Activated T-cell treated with anti-CD3 and anti-CD28 coated beads, Interleukin-2, amount 50 U/mL, for 4 hours (primary cell): ENCODE data around the gene NPHP4. TPM values are rescaled to one million over a fixed set of nuclear protein-coding genes. Genes with fewer than 3 reads are reported as not detected.
A peak's percentile ranks its signal among the peaks of the same experiment; 100 is the strongest.
"Not testable (repeated sequence)": the region's sequence is repeated elsewhere in the genome, so short reads cannot be mapped to it uniquely, and the experiment has no call there.

Source experiments
- ATAC-seq, 2 donors: fragments of 200-7000 bp; cut with Tn5 transposase; one replicate each; pipeline ENCODE4 v1.10.0; 2021
- DNase-seq: peaks from one replicate; pipeline ENCODE4 v3.0.0-alpha.2; 2020
- H3K27me3 Mint-ChIP-seq: one replicate; pipeline ENCODE4 v1.8.0; 2021; ENCODE audit warnings: low read depth, mixed read lengths
- H3K36me3 Mint-ChIP-seq: one replicate; pipeline ENCODE4 v1.8.0; 2022; ENCODE audit warnings: mixed read lengths; ENCODE audit not compliant: insufficient read depth
- H3K4me1 Mint-ChIP-seq: one replicate; pipeline ENCODE4 v1.8.0; 2021; ENCODE audit warnings: low read depth, mixed read lengths
- H3K4me3 Mint-ChIP-seq: one replicate; pipeline ENCODE4 v1.8.0; 2021; ENCODE audit warnings: mild to moderate bottlenecking, moderate library complexity, mixed read lengths
- H3K9me3 Mint-ChIP-seq: one replicate; pipeline ENCODE4 v1.8.0; 2021; ENCODE audit warnings: mixed read lengths
- total RNA-seq, 3 donors: library from RNA; stranded (reverse); gene quantifications; one replicate each; pipeline ENCODE4 v1.2.1, GENCODE V29; 2021

Gene NPHP4
- total RNA-seq, 3 donors from 2014 or later = 7.0 to 9.3 (median 7.1) TPM

GRCh38 chr1:6029351-6029750 lies 37.1 kb upstream of the NPHP4 start:
- Mint-ChIP-seq H3K9me3 (no peaks in the 10 kb centered on the region), H3K27me3 (no peaks in the 10 kb centered on the region), H3K4me1 (peaks cover 79% of the 10 kb centered on the region), H3K4me3 (peak overlapping the region; percentile 35), H3K36me3 (peaks cover 29% of the 10 kb centered on the region)
- ATAC-seq = no peak
- DNase-seq = no peak

GRCh38 chr1:6028042-6028850 lies 36.0 kb upstream of the NPHP4 start:
- Mint-ChIP-seq H3K9me3 (no peaks in the 10 kb centered on the region), H3K36me3 (peaks cover 28% of the 10 kb centered on the region), H3K4me3 (peak overlapping the region; percentile 94), H3K4me1 (peaks cover 70% of the 10 kb centered on the region), H3K27me3 (no peaks in the 10 kb centered on the region)
- ATAC-seq (peak; percentile 47 to 50), DNase-seq (peak; percentile 48)

- peak overlapping the region; percentile 94 for H3K4me3 Mint-ChIP-seq
- H3K27me3 Mint-ChIP-seq = no peaks in the 10 kb centered on the region
- H3K36me3 Mint-ChIP-seq = peaks cover 23% of the 10 kb centered on the region
- H3K4me1 Mint-ChIP-seq = peaks cover 63% of the 10 kb centered on the region
- no peak for DNase-seq
- no peaks in the 10 kb centered on the region for H3K9me3 Mint-ChIP-seq
- ATAC-seq = no peak
Observed at GRCh38 chr1:6027591-6027990, 35.4 kb upstream of the NPHP4 start.

- ATAC-seq = peak; percentile 84 to 85
- peaks cover 23% of the 10 kb centered on the region for H3K36me3 Mint-ChIP-seq
- no peaks in the 10 kb centered on the region for H3K9me3 Mint-ChIP-seq
- peaks cover 51% of the 10 kb centered on the region for H3K4me1 Mint-ChIP-seq
- peak overlapping the region; percentile 94 for H3K4me3 Mint-ChIP-seq
- DNase-seq = peak; percentile 89
- H3K27me3 Mint-ChIP-seq = no peaks in the 10 kb centered on the region
Observed at GRCh38 chr1:6026095-6026809, 34.0 kb upstream of the NPHP4 start.

- Mint-ChIP-seq H3K4me1 (peaks cover 43% of the 10 kb centered on the region), H3K4me3 (peak overlapping the region; percentile 94), H3K27me3 (no peaks in the 10 kb centered on the region), H3K36me3 (peaks cover 17% of the 10 kb centered on the region), H3K9me3 (no peaks in the 10 kb centered on the region)
- ATAC-seq (no peak), DNase-seq (no peak)
Observed at GRCh38 chr1:6025269-6026094, 33.3 kb upstream of the NPHP4 start.

GRCh38 chr1:6024376-6024775 lies 32.2 kb upstream of the NPHP4 start:
- peak overlapping the region; percentile 94 for H3K4me3 Mint-ChIP-seq
- H3K36me3 Mint-ChIP-seq = peaks cover 9% of the 10 kb centered on the region
- no peaks in the 10 kb centered on the region for H3K27me3 Mint-ChIP-seq
- ATAC-seq (no peak), DNase-seq (no peak)
- H3K4me1 Mint-ChIP-seq = peaks cover 32% of the 10 kb centered on the region
- H3K9me3 Mint-ChIP-seq = no peaks in the 10 kb centered on the region

- no peak overlapping the region for H3K4me3 Mint-ChIP-seq
- DNase-seq (no peak), ATAC-seq (no peak)
- H3K27me3 Mint-ChIP-seq = no peaks in the 10 kb centered on the region
- H3K4me1 Mint-ChIP-seq = peaks cover 22% of the 10 kb centered on the region
- peaks cover 2% of the 10 kb centered on the region for H3K36me3 Mint-ChIP-seq
- H3K9me3 Mint-ChIP-seq = no peaks in the 10 kb centered on the region
Observed at GRCh38 chr1:6023346-6023745, 31.1 kb upstream of the NPHP4 start.

GRCh38 chr1:6022193-6022592 lies 30.0 kb upstream of the NPHP4 start:
- Mint-ChIP-seq H3K9me3 (no peaks in the 10 kb centered on the region), H3K4me1 (peaks cover 10% of the 10 kb centered on the region)

GRCh38 chr1:6019166-6019845 lies 27.1 kb upstream of the NPHP4 start:
- Mint-ChIP-seq H3K27me3 (no peaks in the 10 kb centered on the region), H3K4me3 (no peak overlapping the region), H3K36me3 (peaks cover 3% of the 10 kb centered on the region), H3K4me1 (no peaks in the 10 kb centered on the region), H3K9me3 (no peaks in the 10 kb centered on the region)
- ATAC-seq (no peak), DNase-seq (no peak)

More at GRCh38 chr1:6022193-6022592, 30.0 kb upstream of the NPHP4 start:
- H3K27me3 Mint-ChIP-seq = no peaks in the 10 kb centered on the region
- no peaks in the 10 kb centered on the region for H3K36me3 Mint-ChIP-seq
- ATAC-seq (no peak), DNase-seq (no peak)
- no peak overlapping the region for H3K4me3 Mint-ChIP-seq

GRCh38 chr1:6017654-6018053 lies 25.4 kb upstream of the NPHP4 start:
- not testable (repeated sequence) for H3K4me3 Mint-ChIP-seq, H3K9me3 Mint-ChIP-seq, H3K4me1 Mint-ChIP-seq, ATAC-seq, H3K27me3 Mint-ChIP-seq, H3K36me3 Mint-ChIP-seq, DNase-seq

GRCh38 chr1:6016191-6016865 lies 24.1 kb upstream of the NPHP4 start:
- Mint-ChIP-seq H3K9me3 (no peaks in the 10 kb centered on the region), H3K36me3 (peaks cover 6% of the 10 kb centered on the region), H3K4me1 (peaks cover 2% of the 10 kb centered on the region), H3K4me3 (no peak overlapping the region), H3K27me3 (no peaks in the 10 kb centered on the region)
- DNase-seq = no peak
- ATAC-seq = no peak

GRCh38 chr1:6014130-6014999 lies 22.1 kb upstream of the NPHP4 start:
- Mint-ChIP-seq H3K27me3 (no peaks in the 10 kb centered on the region), H3K4me3 (no peak overlapping the region), H3K9me3 (no peaks in the 10 kb centered on the region), H3K4me1 (peaks cover 6% of the 10 kb centered on the region), H3K36me3 (peaks cover 6% of the 10 kb centered on the region)
- ATAC-seq (no peak), DNase-seq (no peak)

GRCh38 chr1:6013491-6013890 lies 21.3 kb upstream of the NPHP4 start:
- no peak for ATAC-seq
- Mint-ChIP-seq H3K27me3 (no peaks in the 10 kb centered on the region), H3K4me3 (no peak overlapping the region), H3K36me3 (peaks cover 6% of the 10 kb centered on the region), H3K4me1 (peaks cover 6% of the 10 kb centered on the region), H3K9me3 (no peaks in the 10 kb centered on the region)
- DNase-seq = no peak
